K562 (cell line): ENCODE measurements around the gene CAPS. TPM values are rescaled to one million over a fixed set of nuclear protein-coding genes. Genes with fewer than 3 reads are reported as not detected.
A peak's percentile ranks its signal among the peaks of the same experiment; 100 is the strongest.

Experiments
- ARID3B ChIP-seq: fragments of 250-450 bp; sonication (Bioruptor Pico); IDR thresholded peaks from 2 replicates; pipeline ENCODE4 v1.4.0; 2020; ENCODE audit warnings: borderline replicate concordance
- ATF2 ChIP-seq: sonication (generic); formaldehyde crosslinking; IDR thresholded peaks from 2 replicates; pipeline ENCODE4 v1.8.1; 2022; ENCODE audit warnings: missing genetic modification reagents
- BRF1 ChIP-seq: IDR thresholded peaks from 3 replicates; pipeline ENCODE4 v1.6.1; 2011; ENCODE audit warnings: borderline replicate concordance, mild to moderate bottlenecking; ENCODE audit not compliant: insufficient read length; ENCODE audit errors: extremely low read depth
- CBFB ChIP-seq: sonication (generic); formaldehyde crosslinking; IDR thresholded peaks from 2 replicates; pipeline ENCODE4 v1.4.0; 2020; ENCODE audit warnings: mild to moderate bottlenecking, missing genetic modification reagents
- CEBPG ChIP-seq, 3 experiments: fragments of 200-800 bp in 1 of 3; sonication (Bioruptor generic) in 1 of 3; sonication (generic) in 1 of 3; formaldehyde crosslinking in 1 of 3; IDR thresholded peaks in 2 of 3; conservative IDR thresholded peaks in 1 of 3; 2 replicates each; pipeline versions ENCODE4 v1.6.1 to v1.8.0; 2016 to 2022; ENCODE audit warnings: missing compliant biosample characterization in 2 of 3, missing genetic modification characterization in 2 of 3, mild to moderate bottlenecking in 1 of 3, missing genetic modification reagents in 1 of 3
- ELF2 ChIP-seq: fragments of 250-450 bp; sonication (Bioruptor Pico); IDR thresholded peaks from 2 replicates; pipeline ENCODE4 v1.5.0; 2021; ENCODE audit warnings: mild to moderate bottlenecking
- GABPA ChIP-seq: fragments of 200-800 bp; sonication (Bioruptor generic); conservative IDR thresholded peaks from 2 replicates; pipeline ENCODE4 v1.6.1; 2016; ENCODE audit warnings: low read depth, missing genetic modification characterization, missing compliant biosample characterization
- ID3 ChIP-seq, 2 experiments: fragments of 250-450 bp in 1 of 2; fragments of 450-650 bp in 1 of 2; sonication (Bioruptor Pico) in 1 of 2; IDR thresholded peaks; 2 replicates each; pipeline versions ENCODE4 v1.6.1 to v1.8.0; 2016 to 2021; ENCODE audit warnings: mild to moderate bottlenecking in 2 of 2, moderate library complexity in 2 of 2, missing compliant biosample characterization in 1 of 2, missing genetic modification characterization in 1 of 2
- MAX ChIP-seq: sonication (generic); formaldehyde crosslinking; IDR thresholded peaks from 2 replicates; pipeline ENCODE4 v1.9.0; 2022; ENCODE audit warnings: mild to moderate bottlenecking, missing genetic modification reagents
- NCOA2 ChIP-seq, 2 experiments: fragments of 450-650 bp; IDR thresholded peaks; 2 replicates each; pipeline ENCODE4 v1.6.1; 2018; ENCODE audit warnings: mild to moderate bottlenecking in 2 of 2, moderate library complexity in 1 of 2; ENCODE audit not compliant: partially characterized antibody in 2 of 2
- NUFIP1 ChIP-seq: fragments of 450-650 bp; IDR thresholded peaks from 2 replicates; pipeline ENCODE4 v1.6.1; 2018; ENCODE audit not compliant: partially characterized antibody
- OTX1 ChIP-seq: fragments of 450-650 bp; formaldehyde crosslinking; IDR thresholded peaks from 2 replicates; pipeline ENCODE4 v1.4.0; 2022; ENCODE audit warnings: mild to moderate bottlenecking
- PML ChIP-seq: IDR thresholded peaks from 2 replicates; pipeline ENCODE4 v1.6.1; 2012; ENCODE audit warnings: low read length, inconsistent platforms
- SMARCA5 ChIP-seq: fragments of 450-650 bp; IDR thresholded peaks from 2 replicates; pipeline ENCODE4 v1.6.1; 2016
- THAP12 ChIP-seq: fragments of 250-450 bp; sonication (Bioruptor Pico); IDR thresholded peaks from 2 replicates; pipeline ENCODE4 v1.9.0; 2021; ENCODE audit warnings: mild to moderate bottlenecking, inconsistent platforms
- TRIM24 ChIP-seq, 2 experiments: fragments of 450-650 bp; IDR thresholded peaks; 2 replicates each; pipeline ENCODE4 v1.6.1; 2016
- ZHX1 ChIP-seq: fragments of 150-350 bp; conservative IDR thresholded peaks from 2 replicates; pipeline ENCODE4 v1.6.1; 2014; ENCODE audit warnings: low read length
- ZNF212 ChIP-seq: fragments of 450-650 bp; formaldehyde crosslinking; IDR thresholded peaks from 2 replicates; pipeline ENCODE4 v1.4.0; 2020; ENCODE audit warnings: mild to moderate bottlenecking
- polyA plus RNA-seq, 8 experiments: library from polyadenylated mRNA; depleted of rRNA in 4 of 8; stranded (reverse) in 5 of 8; unstranded in 3 of 8; fragments of >200 nt; fragmentation: Nextera tagmentation in 2 of 8; fragmentation: Illumina TruSeq in 1 of 8; extraction: Ambion mirVana in 2 of 8; extraction: Trizol in 1 of 8; gene quantifications; 2 replicates each; pipeline versions ENCODE4 v1.2.1 to v1.2.3, GENCODE V29; 2011 to 2014; ENCODE audit warnings: inconsistent platforms in 1 of 8, missing spikeins in 1 of 8
- total RNA-seq, 7 experiments: library from RNA; depleted of rRNA in 6 of 7; stranded (reverse); fragments of >200 nt in 6 of 7; fragmentation: Illumina TruSeq in 2 of 7; extraction: Trizol in 2 of 7; gene quantifications; 2 replicates each; pipeline versions ENCODE4 v1.2.1 to v1.2.3, GENCODE V29; 2011 to 2021; ENCODE audit warnings: low replicate concordance in 1 of 7

Gene CAPS
- total and polyA plus RNA-seq, 9 of the 15 experiments (the other 6 are each of a cell fraction or from before 2014, with no cell fraction given), result 0.15 to 4.0 (median 0.91) TPM

GRCh38 chr19:5903624-5904351 is 10.3 kb upstream of the CAPS start, which contains the start of gene NDUFA11 (continued):
- TF ChIP-seq GABPA (peak; percentile 2; the same call in 1 of the 2 replicates), CEBPG (CRISPR knock-in tag; IDR thresholded peaks at IDR 0.05) (peak; percentile 89), CEBPG (tag; conservative IDR thresholded peaks at IDR 0.05 in 1 of 2, IDR thresholded peaks at IDR 0.05 in 1 of 2) (peak; percentile 82 to 89), THAP12 (CRISPR knock-in tag) (no peak), ARID3B (CRISPR knock-in tag) (no peak), PML (peak; percentile 56), MAX (CRISPR knock-in tag) (peak; percentile 97), TRIM24 (IDR thresholded peaks at IDR 0.05) (no peak), ZNF212 (no peak), CBFB (CRISPR knock-in tag) (peak; percentile 55; the same call in 1 of the 2 replicates), BRF1 (no peak), ID3 (CRISPR knock-in tag; IDR thresholded peaks at IDR 0.05) (no peak), ID3 (tag; IDR thresholded peaks at IDR 0.05) (0 out of 2 replicates have a peak, but pooled peaks have one; percentile 14), ATF2 (no peak), SMARCA5 (no peak), NCOA2 (IDR thresholded peaks at IDR 0.05; ENCODE audit: partially characterized antibody in 2 of 2) (no peak), ELF2 (CRISPR knock-in tag) (peak; percentile 58; the same call in 1 of the 2 replicates), OTX1 (peak; percentile 80), ZHX1 (peak; percentile 85; the same call in 1 of the 2 replicates), NUFIP1 (no peak)
